Prostate gland (tissue), 2 donors: Measurements from ENCODE around the gene PROCR.

Experiments
- POLR2A ChIP-seq: fragments of 450-650 bp; IDR thresholded peaks from one replicate; pipeline ENCODE4 v1.6.1; 2016; ENCODE audit warnings: antibody characterized with exemption, mild to moderate bottlenecking
- POLR2AphosphoS5 ChIP-seq: sonication (generic); formaldehyde crosslinking; IDR thresholded peaks from one replicate; pipeline ENCODE4 v1.6.1; 2017; ENCODE audit warnings: antibody characterized with exemption
- TF ChIP-seq, protein P1 (sequence below), 4 experiments: fragments of 200-600 bp in 2 of 4; fragments of 450-650 bp in 2 of 4; sonication (generic) in 2 of 4; IDR thresholded peaks; 1 replicate in 3 of 4; 2 replicates in 1 of 4; pipeline ENCODE4 v1.5.1; 2016 to 2019; ENCODE audit warnings: antibody characterized with exemption in 4 of 4, mild to moderate bottlenecking in 2 of 4, moderate library complexity in 2 of 4

DNA sequence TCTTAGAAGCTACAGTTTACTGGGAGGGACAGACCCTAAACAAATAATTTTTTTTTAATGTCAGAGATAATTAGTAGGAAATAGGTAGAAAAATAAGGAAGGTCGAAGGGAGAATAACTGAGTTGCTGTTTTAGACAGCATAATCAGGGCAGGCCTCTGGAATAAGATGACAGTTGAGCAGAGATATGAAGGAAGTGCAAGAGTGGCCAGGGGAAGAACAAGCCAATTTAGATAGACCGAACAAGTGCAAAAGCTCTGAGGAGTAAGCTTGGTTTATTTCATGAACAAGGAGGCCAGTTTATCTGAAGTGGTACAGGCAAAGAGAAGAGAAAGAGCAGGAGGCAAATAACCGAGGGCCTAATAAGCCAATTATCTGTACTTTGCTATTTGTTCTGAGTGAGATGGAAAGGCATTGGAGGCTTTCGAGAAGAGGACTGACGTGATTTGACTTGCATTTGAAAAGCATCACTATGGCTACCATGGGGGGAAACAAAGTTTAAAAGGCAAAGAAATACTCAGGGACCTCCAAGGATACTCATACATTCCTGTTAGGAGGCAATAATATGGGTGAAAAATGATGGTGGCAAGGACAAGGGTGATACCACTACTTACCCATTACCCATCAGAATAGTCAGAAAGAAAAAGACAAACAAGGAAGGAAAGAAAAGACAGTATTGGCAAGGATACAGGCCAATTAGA lies 19.7 kb downstream of the PROCR start:
- TF ChIP-seq, protein P1, sequence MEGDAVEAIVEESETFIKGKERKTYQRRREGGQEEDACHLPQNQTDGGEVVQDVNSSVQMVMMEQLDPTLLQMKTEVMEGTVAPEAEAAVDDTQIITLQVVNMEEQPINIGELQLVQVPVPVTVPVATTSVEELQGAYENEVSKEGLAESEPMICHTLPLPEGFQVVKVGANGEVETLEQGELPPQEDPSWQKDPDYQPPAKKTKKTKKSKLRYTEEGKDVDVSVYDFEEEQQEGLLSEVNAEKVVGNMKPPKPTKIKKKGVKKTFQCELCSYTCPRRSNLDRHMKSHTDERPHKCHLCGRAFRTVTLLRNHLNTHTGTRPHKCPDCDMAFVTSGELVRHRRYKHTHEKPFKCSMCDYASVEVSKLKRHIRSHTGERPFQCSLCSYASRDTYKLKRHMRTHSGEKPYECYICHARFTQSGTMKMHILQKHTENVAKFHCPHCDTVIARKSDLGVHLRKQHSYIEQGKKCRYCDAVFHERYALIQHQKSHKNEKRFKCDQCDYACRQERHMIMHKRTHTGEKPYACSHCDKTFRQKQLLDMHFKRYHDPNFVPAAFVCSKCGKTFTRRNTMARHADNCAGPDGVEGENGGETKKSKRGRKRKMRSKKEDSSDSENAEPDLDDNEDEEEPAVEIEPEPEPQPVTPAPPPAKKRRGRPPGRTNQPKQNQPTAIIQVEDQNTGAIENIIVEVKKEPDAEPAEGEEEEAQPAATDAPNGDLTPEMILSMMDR (IDR thresholded peaks at IDR 0.05): no peak
- TF ChIP-seq POLR2A: no peak
- TF ChIP-seq POLR2AphosphoS5: no peak
